ENCODE results near the gene GJC1. TPM values are rescaled to one million over a fixed set of nuclear protein-coding genes. Genes with fewer than 3 reads are reported as not detected.
A peak's percentile ranks its signal among the peaks of the same experiment; 100 is the strongest.

The GJC1 gene
- total and polyA plus RNA-seq, 5 donors, result 20.8 to 64.0 (median 44.9) TPM

- Histone ChIP-seq H3K27ac (ENCODE audit: low read length) (no peak overlapping the region), H3K4me3 (ENCODE audit: low read length) (no peak overlapping the region), H3K9me3 (ENCODE audit: control insufficient read depth, low read length) (no peaks in the 10 kb centered on the region), H3K27me3 (ENCODE audit: control insufficient read depth, insufficient read depth) (no peaks in the 10 kb centered on the region), H3K4me1 (ENCODE audit: control insufficient read depth, insufficient read depth, low read length) (no peaks in the 10 kb centered on the region)
- WGBS, result 43% methylated on average over 1 of the region's 1 CpG
- intact Hi-C loops (cut with DNase I), result loop anchor here in 1 of 4 donors (5.0 kb wide), 1 partner anchor 48 kb away; no protein-coding TSS in a partner anchor
- DNase-seq (peak in 1 of 3 donors; percentile 68), ATAC-seq (peak; percentile 40 to 46)
Measured at GRCh38 chr17:44844390-44844830, 14.3 kb upstream of the GJC1 start.

GRCh38 chr17:44842748-44843147, 12.7 kb upstream of the GJC1 start:
- H3K4me3 ChIP-seq (ENCODE audit: low read length), result no peak overlapping the region
- ATAC-seq, result peak; percentile 69 to 78
- no peak overlapping the region for H3K27ac ChIP-seq (ENCODE audit: low read length)
- H3K27me3 ChIP-seq (ENCODE audit: control insufficient read depth, insufficient read depth), result no peaks in the 10 kb centered on the region
- no peaks in the 10 kb centered on the region for H3K4me1 ChIP-seq (ENCODE audit: control insufficient read depth, insufficient read depth, low read length)
- no peak for DNase-seq
- intact Hi-C loops (cut with DNase I), result loop anchor here in 1 of 4 donors (5.0 kb wide), 1 partner anchor 50 kb away; no protein-coding TSS in a partner anchor
- no peaks in the 10 kb centered on the region for H3K9me3 ChIP-seq (ENCODE audit: control insufficient read depth, low read length)
- 36% methylated on average over 5 of the region's 5 CpGs for WGBS

DNA sequence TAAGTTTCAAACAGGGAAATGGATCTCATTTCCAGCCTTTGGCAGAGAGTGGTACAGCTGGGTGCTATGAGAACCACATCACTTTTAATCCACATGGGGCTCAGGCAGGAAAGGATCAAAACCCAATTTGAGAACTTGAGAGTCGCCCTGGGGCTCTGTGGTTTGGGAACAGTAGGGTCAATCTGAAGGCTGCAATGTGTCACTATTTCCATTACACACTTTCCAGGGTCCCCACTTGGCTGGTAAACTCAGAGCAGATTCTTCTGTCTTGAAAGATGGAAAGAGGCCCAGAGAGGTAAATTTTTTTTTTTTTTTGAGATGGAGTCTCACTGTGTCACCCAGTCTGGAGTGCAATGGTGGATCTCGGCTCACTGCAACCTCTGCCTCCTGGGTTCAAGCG, 10.8 kb upstream of the GJC1 start:
- Histone ChIP-seq H3K4me1 (ENCODE audit: control insufficient read depth, insufficient read depth, low read length) (no peaks in the 10 kb centered on the region), H3K4me3 (ENCODE audit: low read length) (no peak overlapping the region), H3K9me3 (ENCODE audit: control insufficient read depth, low read length) (no peaks in the 10 kb centered on the region), H3K27ac (ENCODE audit: low read length) (no peak overlapping the region), H3K27me3 (ENCODE audit: control insufficient read depth, insufficient read depth) (no peaks in the 10 kb centered on the region)
- intact Hi-C loops (cut with DNase I), result loop anchor here in 1 of 4 donors (5.0 kb wide), 1 partner anchor 51 kb away; no protein-coding TSS in a partner anchor
- WGBS, result 84% methylated on average over 3 of the region's 3 CpGs
- ATAC-seq (no peak), DNase-seq (no peak)

DNA sequence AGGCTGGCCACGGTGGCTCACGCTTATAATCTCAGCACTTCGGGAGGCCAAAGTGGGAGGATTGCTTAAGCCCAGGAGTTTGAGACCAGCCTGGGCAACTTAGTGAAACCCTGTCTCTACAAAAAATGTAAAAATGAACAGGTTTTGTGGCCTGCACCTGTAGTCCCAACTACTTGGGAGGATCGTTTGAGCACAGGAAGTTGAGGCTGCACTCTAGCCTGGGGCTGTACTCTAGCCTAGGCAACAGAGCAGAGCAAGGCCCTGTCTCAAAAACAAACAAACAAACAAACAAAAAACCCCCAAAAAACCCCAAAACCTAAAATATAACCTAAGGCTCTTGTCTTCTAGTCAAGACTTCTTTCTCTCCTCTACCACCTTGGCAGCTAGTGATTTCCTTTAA, 10.2 kb upstream of the GJC1 start:
- H3K27ac ChIP-seq (ENCODE audit: low read length), result no peak overlapping the region
- H3K9me3 ChIP-seq (ENCODE audit: control insufficient read depth, low read length), result no peaks in the 10 kb centered on the region
- 80% methylated on average over 4 of the region's 4 CpGs for WGBS
- H3K4me3 ChIP-seq (ENCODE audit: low read length), result no peak overlapping the region
- no peaks in the 10 kb centered on the region for H3K27me3 ChIP-seq (ENCODE audit: control insufficient read depth, insufficient read depth)
- no peak for DNase-seq
- ATAC-seq, result no peak
- no peaks in the 10 kb centered on the region for H3K4me1 ChIP-seq (ENCODE audit: control insufficient read depth, insufficient read depth, low read length)
- intact Hi-C loops (cut with DNase I), result loop anchor here in 1 of 4 donors (5.0 kb wide), 1 partner anchor 52 kb away; no protein-coding TSS in a partner anchor

DNA sequence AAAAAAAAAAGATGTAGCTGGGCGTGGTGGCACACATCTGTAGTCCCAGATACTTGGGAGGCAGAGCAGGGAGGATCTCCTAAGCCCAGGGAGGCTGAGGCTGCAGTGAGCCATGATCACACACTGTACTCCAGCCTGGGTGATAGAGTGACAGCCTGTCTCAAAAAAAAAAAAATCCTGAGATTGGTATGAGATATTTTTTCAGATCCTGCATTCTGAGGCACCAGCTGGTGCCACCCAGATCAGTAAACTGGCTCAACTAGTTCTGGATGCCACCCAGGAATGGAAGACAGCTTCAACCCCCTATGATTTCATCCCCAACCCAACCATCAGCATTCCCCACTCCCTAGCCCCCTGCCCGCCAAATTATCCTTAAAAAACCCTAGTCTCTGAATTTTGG, 7.1 kb upstream of the GJC1 start:
- no peak for DNase-seq
- Histone ChIP-seq H3K27ac (ENCODE audit: low read length) (no peak overlapping the region), H3K4me3 (ENCODE audit: low read length) (no peak overlapping the region), H3K27me3 (ENCODE audit: control insufficient read depth, insufficient read depth) (no peaks in the 10 kb centered on the region), H3K4me1 (ENCODE audit: control insufficient read depth, insufficient read depth, low read length) (no peaks in the 10 kb centered on the region), H3K9me3 (ENCODE audit: control insufficient read depth, low read length) (no peaks in the 10 kb centered on the region)
- intact Hi-C loops (cut with DNase I), result no loop called here
- 60% methylated on average over 2 of the region's 2 CpGs for WGBS
- ATAC-seq, result no peak

GRCh38 chr17:44832805-44833204, 2.7 kb upstream of the GJC1 start:
- ATAC-seq (no peak), DNase-seq (no peak)
- intact Hi-C loops (cut with DNase I), result no loop called here
- H3K27me3 ChIP-seq (ENCODE audit: control insufficient read depth, insufficient read depth), result no peaks in the 10 kb centered on the region
- 83% methylated on average over 5 of the region's 5 CpGs for WGBS
- no peaks in the 10 kb centered on the region for H3K4me1 ChIP-seq (ENCODE audit: control insufficient read depth, insufficient read depth, low read length)
- no peak overlapping the region for H3K27ac ChIP-seq (ENCODE audit: low read length)
- no peaks in the 10 kb centered on the region for H3K9me3 ChIP-seq (ENCODE audit: control insufficient read depth, low read length)
- no peak overlapping the region for H3K4me3 ChIP-seq (ENCODE audit: low read length)

GRCh38 chr17:44831371-44831770, 1.3 kb upstream of the GJC1 start:
- ATAC-seq (no peak), DNase-seq (no peak)
- Histone ChIP-seq H3K4me1 (ENCODE audit: control insufficient read depth, insufficient read depth, low read length) (no peaks in the 10 kb centered on the region), H3K27me3 (ENCODE audit: control insufficient read depth, insufficient read depth) (no peaks in the 10 kb centered on the region), H3K9me3 (ENCODE audit: control insufficient read depth, low read length) (no peaks in the 10 kb centered on the region), H3K4me3 (ENCODE audit: low read length) (no peak overlapping the region), H3K27ac (ENCODE audit: low read length) (no peak overlapping the region)
- WGBS, result 81% methylated on average over 12 of the region's 12 CpGs
- intact Hi-C loops (cut with DNase I), result no loop called here

GRCh38 chr17:44830359-44831288, 537 bp upstream of the GJC1 start:
- DNase-seq (peak in 1 of 3 donors; percentile 59), ATAC-seq (peak; percentile 32 to 48)
- H3K9me3 ChIP-seq (ENCODE audit: control insufficient read depth, low read length), result no peaks in the 10 kb centered on the region
- no peaks in the 10 kb centered on the region for H3K4me1 ChIP-seq (ENCODE audit: control insufficient read depth, insufficient read depth, low read length)
- H3K4me3 ChIP-seq (ENCODE audit: low read length), result peak overlapping the region; percentile 84
- 4% methylated on average over 58 of the region's 58 CpGs for WGBS
- no peaks in the 10 kb centered on the region for H3K27me3 ChIP-seq (ENCODE audit: control insufficient read depth, insufficient read depth)
- H3K27ac ChIP-seq (ENCODE audit: low read length), result peak overlapping the region; percentile 76
- intact Hi-C loops (cut with DNase I), result no loop called here

GRCh38 chr17:44828919-44829522, 1.1 kb downstream of the GJC1 start:
- intact Hi-C loops (cut with DNase I), result no loop called here
- no peak for ATAC-seq
- Histone ChIP-seq H3K27ac (ENCODE audit: low read length) (peak overlapping the region; percentile 76), H3K27me3 (ENCODE audit: control insufficient read depth, insufficient read depth) (no peaks in the 10 kb centered on the region), H3K4me3 (ENCODE audit: low read length) (peak overlapping the region; percentile 84), H3K4me1 (ENCODE audit: control insufficient read depth, insufficient read depth, low read length) (peaks cover 2% of the 10 kb centered on the region), H3K9me3 (ENCODE audit: control insufficient read depth, low read length) (no peaks in the 10 kb centered on the region)
- no peak for DNase-seq
- WGBS, result under 1% methylated on average over 21 of the region's 21 CpGs

GRCh38 chr17:44827863-44828262, 2.2 kb downstream of the GJC1 start:
- Histone ChIP-seq H3K4me1 (ENCODE audit: control insufficient read depth, insufficient read depth, low read length) (peaks cover 2% of the 10 kb centered on the region), H3K4me3 (ENCODE audit: low read length) (peak overlapping the region; percentile 84), H3K27ac (ENCODE audit: low read length) (no peak overlapping the region), H3K9me3 (ENCODE audit: control insufficient read depth, low read length) (no peaks in the 10 kb centered on the region), H3K27me3 (ENCODE audit: control insufficient read depth, insufficient read depth) (no peaks in the 10 kb centered on the region)
- ATAC-seq (no peak), DNase-seq (no peak)
- intact Hi-C loops (cut with DNase I), result no loop called here
- WGBS, result 58% methylated on average over 1 of the region's 1 CpG

DNA sequence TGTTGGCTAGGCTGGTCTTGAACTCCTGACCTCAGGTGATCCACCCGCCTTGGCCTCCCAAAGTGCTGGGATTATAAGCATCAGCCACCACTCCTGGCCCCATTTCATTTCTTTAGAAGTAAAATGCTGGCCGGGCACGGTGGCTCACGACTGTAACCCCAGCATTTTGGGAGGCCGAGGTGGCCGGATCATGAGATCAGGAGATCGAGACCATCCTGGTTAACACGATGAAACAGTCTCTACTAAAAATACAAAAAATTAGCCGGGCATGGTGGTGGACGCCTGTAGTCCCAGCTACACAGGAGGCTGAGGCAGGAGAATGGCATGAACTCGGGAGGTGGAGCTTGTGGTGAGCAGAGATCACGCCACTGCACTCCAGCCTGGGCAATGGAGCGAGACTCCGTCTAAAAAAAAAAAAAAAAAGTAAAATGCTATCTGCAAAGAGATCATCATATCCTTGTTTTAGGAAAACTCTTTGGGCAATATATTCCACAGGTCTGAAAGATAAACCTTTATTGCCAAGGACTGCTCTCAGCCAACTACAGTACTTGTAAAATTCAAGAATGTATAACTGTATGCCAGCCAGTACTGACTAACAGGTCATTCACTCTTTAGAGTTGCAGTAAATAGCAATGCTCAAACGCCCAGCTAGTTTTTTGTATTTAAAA, 3.8 kb downstream of the GJC1 start:
- Histone ChIP-seq H3K4me3 (ENCODE audit: low read length) (no peak overlapping the region), H3K27ac (ENCODE audit: low read length) (no peak overlapping the region), H3K27me3 (ENCODE audit: control insufficient read depth, insufficient read depth) (no peaks in the 10 kb centered on the region), H3K4me1 (ENCODE audit: control insufficient read depth, insufficient read depth, low read length) (peaks cover 2% of the 10 kb centered on the region), H3K9me3 (ENCODE audit: control insufficient read depth, low read length) (no peaks in the 10 kb centered on the region)
- no peak for ATAC-seq
- 86% methylated on average over 15 of the region's 15 CpGs for WGBS
- intact Hi-C loops (cut with DNase I), result no loop called here
- no peak for DNase-seq
